Measurements from ENCODE around the gene ATP6V1A.

ATP6V1A gene

GRCh38 chr3:113721636-113722035 is 25.2 kb upstream of the ATP6V1A start:
- TF ChIP-seq, protein P1, sequence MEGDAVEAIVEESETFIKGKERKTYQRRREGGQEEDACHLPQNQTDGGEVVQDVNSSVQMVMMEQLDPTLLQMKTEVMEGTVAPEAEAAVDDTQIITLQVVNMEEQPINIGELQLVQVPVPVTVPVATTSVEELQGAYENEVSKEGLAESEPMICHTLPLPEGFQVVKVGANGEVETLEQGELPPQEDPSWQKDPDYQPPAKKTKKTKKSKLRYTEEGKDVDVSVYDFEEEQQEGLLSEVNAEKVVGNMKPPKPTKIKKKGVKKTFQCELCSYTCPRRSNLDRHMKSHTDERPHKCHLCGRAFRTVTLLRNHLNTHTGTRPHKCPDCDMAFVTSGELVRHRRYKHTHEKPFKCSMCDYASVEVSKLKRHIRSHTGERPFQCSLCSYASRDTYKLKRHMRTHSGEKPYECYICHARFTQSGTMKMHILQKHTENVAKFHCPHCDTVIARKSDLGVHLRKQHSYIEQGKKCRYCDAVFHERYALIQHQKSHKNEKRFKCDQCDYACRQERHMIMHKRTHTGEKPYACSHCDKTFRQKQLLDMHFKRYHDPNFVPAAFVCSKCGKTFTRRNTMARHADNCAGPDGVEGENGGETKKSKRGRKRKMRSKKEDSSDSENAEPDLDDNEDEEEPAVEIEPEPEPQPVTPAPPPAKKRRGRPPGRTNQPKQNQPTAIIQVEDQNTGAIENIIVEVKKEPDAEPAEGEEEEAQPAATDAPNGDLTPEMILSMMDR (IDR thresholded peaks at IDR 0.05): no peak
- Mint-ChIP-seq H3K4me1 (no peaks in the 10 kb centered on the region), H3K9me3 (no peaks in the 10 kb centered on the region), H3K36me3 (ENCODE audit: low read depth) (peaks cover 71% of the 10 kb centered on the region), H3K4me3 (no peak overlapping the region), H3K27ac (peak overlapping the region; percentile 7), H3K27me3 (ENCODE audit: low read depth, poor library complexity) (no peaks in the 10 kb centered on the region)
- no peak for DNase-seq

- TF ChIP-seq, protein P1 (IDR thresholded peaks at IDR 0.05): no peak
- Mint-ChIP-seq H3K36me3 (ENCODE audit: low read depth) (peaks cover 62% of the 10 kb centered on the region), H3K4me1 (no peaks in the 10 kb centered on the region), H3K27ac (no peak overlapping the region), H3K9me3 (no peaks in the 10 kb centered on the region), H3K4me3 (no peak overlapping the region), H3K27me3 (ENCODE audit: low read depth, poor library complexity) (no peaks in the 10 kb centered on the region)
- DNase-seq: no peak
These were observed 18.2 kb upstream of the ATP6V1A start for GRCh38 chr3:113728661-113729060.

- no peaks in the 10 kb centered on the region for H3K27me3 Mint-ChIP-seq (ENCODE audit: low read depth, poor library complexity)
- H3K36me3 Mint-ChIP-seq (ENCODE audit: low read depth): peaks cover 68% of the 10 kb centered on the region
- H3K27ac Mint-ChIP-seq: no peak overlapping the region
- no peak overlapping the region for H3K4me3 Mint-ChIP-seq
- TF ChIP-seq, protein P1 (IDR thresholded peaks at IDR 0.05): no peak
- H3K4me1 Mint-ChIP-seq: peaks cover 7% of the 10 kb centered on the region
- DNase-seq: no peak
- no peaks in the 10 kb centered on the region for H3K9me3 Mint-ChIP-seq
These were observed 16.3 kb upstream of the ATP6V1A start for GRCh38 chr3:113730550-113730949.

- H3K27me3 Mint-ChIP-seq (ENCODE audit: low read depth, poor library complexity): no peaks in the 10 kb centered on the region
- no peaks in the 10 kb centered on the region for H3K9me3 Mint-ChIP-seq
- H3K27ac Mint-ChIP-seq: no peak overlapping the region
- peaks cover 18% of the 10 kb centered on the region for H3K4me1 Mint-ChIP-seq
- TF ChIP-seq, protein P1 (IDR thresholded peaks at IDR 0.05): no peak
- peaks cover 61% of the 10 kb centered on the region for H3K36me3 Mint-ChIP-seq (ENCODE audit: low read depth)
- H3K4me3 Mint-ChIP-seq: no peak overlapping the region
- DNase-seq: no peak
These were observed 15.1 kb upstream of the ATP6V1A start for GRCh38 chr3:113731694-113732093.

DNA sequence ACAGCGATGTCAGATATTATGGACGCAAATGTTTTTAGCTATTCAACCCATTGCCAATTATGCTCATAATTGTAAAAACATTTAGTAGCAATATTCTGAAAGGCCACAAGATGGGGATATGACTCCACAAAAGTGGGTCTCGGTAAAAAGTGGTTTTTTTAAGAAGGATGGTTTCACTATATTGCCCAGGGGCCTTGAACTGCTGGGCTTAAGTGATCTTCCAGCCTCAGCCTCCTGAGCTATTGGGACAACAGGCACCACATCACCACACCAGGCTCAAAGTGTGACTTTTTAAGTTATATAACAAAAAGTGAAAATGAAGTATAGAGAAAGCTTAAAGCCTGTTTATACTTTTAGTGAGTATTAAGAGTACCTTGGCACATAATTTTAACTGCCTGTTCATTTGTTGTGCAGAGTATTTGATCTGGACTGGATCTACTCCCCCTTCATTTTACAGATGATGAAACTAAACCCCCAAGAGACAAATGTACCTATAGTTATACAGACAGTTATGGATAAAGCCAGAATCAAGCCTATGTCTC is 10.2 kb upstream of the ATP6V1A start:
- Mint-ChIP-seq H3K27me3 (ENCODE audit: low read depth, poor library complexity) (no peaks in the 10 kb centered on the region), H3K4me1 (peaks cover 55% of the 10 kb centered on the region), H3K4me3 (no peak overlapping the region), H3K36me3 (ENCODE audit: low read depth) (peaks cover 37% of the 10 kb centered on the region), H3K9me3 (no peaks in the 10 kb centered on the region), H3K27ac (peak overlapping the region; percentile 27)
- DNase-seq: no peak
- TF ChIP-seq, protein P1 (IDR thresholded peaks at IDR 0.05): peak; percentile 53

- peaks cover 4% of the 10 kb centered on the region for H3K27me3 Mint-ChIP-seq (ENCODE audit: low read depth, poor library complexity)
- TF ChIP-seq, protein P1 (IDR thresholded peaks at IDR 0.05): no peak
- peaks cover 12% of the 10 kb centered on the region for H3K36me3 Mint-ChIP-seq (ENCODE audit: low read depth)
- H3K9me3 Mint-ChIP-seq: no peaks in the 10 kb centered on the region
- H3K4me1 Mint-ChIP-seq: peaks cover 71% of the 10 kb centered on the region
- no peak for DNase-seq
- no peak overlapping the region for H3K4me3 Mint-ChIP-seq
- no peak overlapping the region for H3K27ac Mint-ChIP-seq
These were observed 5.7 kb upstream of the ATP6V1A start for GRCh38 chr3:113741086-113741485.
